Left lobe of liver (tissue), 2 donors: ENCODE results near the gene ADGRB3. TPM values are rescaled to one million over a fixed set of nuclear protein-coding genes. Genes with fewer than 3 reads are reported as not detected.
"Not testable (repeated sequence)": the region's sequence is repeated elsewhere in the genome, so short reads cannot be mapped to it uniquely, and the experiment has no call there.

Source experiments
- ATAC-seq: fragments of 200-7000 bp; cut with Tn5 transposase; one replicate; pipeline ENCODE4 v1.9.1; 2020; ENCODE audit warnings: mild to moderate bottlenecking, moderate library complexity
- DNase-seq: peaks from one replicate; pipeline ENCODE4 v3.0.0-alpha.2; 2020; ENCODE audit warnings: low spot score
- total RNA-seq: library from RNA; stranded (reverse); gene quantifications from one replicate; pipeline ENCODE4 v1.2.1, GENCODE V29; 2021
- donor health status: DM: no; HTN: no; CAD: no; lungs with moderate emphysema.
- donor health status: DM: no; HTN: yes; CAD: no.

ADGRB3 gene
- total RNA-seq, 1 donor from 2014 or later = 0.38 TPM

- ATAC-seq = no peak
Measured at GRCh38 chr6:69383627-69384026, 748.5 kb downstream of the ADGRB3 start.

GRCh38 chr6:69386426-69386825 lies 751.3 kb downstream of the ADGRB3 start:
- DNase-seq = no peak
- ATAC-seq = no peak

More at GRCh38 chr6:69383627-69384026, 748.5 kb downstream of the ADGRB3 start:
- no peak for DNase-seq

- ATAC-seq (no peak), DNase-seq (no peak)
Measured at GRCh38 chr6:69390125-69390524, 755.0 kb downstream of the ADGRB3 start.

DNA sequence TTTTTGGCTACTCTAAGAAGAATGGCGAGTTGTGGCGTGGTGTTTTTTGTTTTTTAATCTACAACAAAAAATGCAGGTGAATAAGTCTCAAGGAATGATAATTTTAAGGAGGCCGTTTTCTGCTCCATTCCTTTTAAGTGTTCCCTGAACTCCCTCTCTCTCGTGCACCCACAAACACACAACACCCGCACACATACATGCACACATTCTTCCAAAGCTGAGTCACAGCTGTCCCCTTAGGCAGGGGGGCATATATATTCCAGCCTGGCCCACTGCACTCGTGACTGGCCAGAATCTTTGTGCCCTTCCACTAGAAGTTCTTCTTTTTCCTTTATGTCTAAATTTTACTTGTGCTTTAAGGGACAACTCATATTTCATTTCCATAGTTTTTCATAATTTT lies 756.0 kb downstream of the ADGRB3 start:
- DNase-seq = no peak
- no peak for ATAC-seq

GRCh38 chr6:69392745-69393144 lies 757.7 kb downstream of the ADGRB3 start:
- DNase-seq (no peak), ATAC-seq (no peak)

GRCh38 chr6:69398311-69398710 lies 763.2 kb downstream of the ADGRB3 start:
- ATAC-seq (no peak), DNase-seq (no peak)

DNA sequence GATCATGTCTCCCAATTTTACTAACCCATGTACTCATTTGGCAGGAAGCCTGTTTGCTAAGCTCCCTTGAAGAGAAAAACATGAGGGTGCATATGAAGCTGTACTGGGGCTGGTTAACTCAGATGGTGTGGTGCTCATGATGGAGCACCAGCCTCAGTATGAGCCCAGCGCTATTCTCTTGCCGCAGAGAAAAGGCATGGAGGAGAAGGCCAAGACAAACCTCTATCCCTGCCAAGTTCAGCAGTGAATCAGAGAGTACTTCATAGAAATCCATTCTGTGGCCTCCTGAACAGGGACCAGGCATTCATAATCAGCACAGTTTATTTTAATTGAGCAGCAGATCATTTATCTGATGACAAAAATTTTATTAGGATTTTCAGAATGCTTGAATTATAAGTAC lies 763.6 kb downstream of the ADGRB3 start:
- DNase-seq (no peak), ATAC-seq (no peak)

GRCh38 chr6:69408886-69409285 lies 773.8 kb downstream of the ADGRB3 start:
- DNase-seq (no peak), ATAC-seq (no peak)

DNA sequence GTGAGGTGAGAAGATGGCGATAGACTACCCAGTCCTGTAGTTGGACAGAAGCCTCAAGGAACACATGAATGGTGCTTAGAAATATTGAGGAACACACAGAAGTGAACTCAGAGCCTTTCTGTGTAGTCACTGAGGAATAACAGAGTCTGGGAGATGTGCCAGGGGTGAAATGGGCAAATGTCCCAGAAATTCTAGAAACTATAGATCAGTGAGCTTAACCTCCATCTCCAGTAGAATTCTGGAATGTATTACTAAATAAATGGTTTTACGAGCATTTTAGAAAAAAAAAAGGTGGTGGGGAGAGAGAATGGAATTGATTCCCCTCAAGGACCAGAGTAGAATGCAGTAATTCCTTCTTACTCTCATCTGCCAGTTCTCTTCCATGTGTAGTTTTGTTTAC lies 781.7 kb downstream of the ADGRB3 start:
- ATAC-seq (no peak), DNase-seq (no peak)

DNA sequence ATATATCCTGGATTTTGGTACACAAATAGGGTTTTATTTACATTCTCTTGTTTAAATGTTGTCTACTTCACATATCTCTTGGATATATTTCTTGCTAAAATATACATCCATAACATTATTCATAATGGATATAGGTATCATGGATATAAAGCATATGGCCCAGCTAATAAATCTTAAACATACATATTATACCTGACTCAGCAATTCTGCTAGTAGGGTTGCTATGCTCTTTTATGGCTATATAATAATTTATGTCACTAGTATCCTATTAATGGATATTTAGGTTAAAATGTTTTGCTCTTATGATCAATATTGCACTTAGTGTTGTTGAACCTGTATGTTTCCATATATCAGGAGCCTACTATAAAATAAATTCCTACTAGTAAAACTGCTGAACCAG lies 786.2 kb downstream of the ADGRB3 start:
- ATAC-seq (no peak), DNase-seq (no peak)

- DNase-seq (no peak), ATAC-seq (no peak)
Measured at GRCh38 chr6:69422020-69422419, 786.9 kb downstream of the ADGRB3 start.

DNA sequence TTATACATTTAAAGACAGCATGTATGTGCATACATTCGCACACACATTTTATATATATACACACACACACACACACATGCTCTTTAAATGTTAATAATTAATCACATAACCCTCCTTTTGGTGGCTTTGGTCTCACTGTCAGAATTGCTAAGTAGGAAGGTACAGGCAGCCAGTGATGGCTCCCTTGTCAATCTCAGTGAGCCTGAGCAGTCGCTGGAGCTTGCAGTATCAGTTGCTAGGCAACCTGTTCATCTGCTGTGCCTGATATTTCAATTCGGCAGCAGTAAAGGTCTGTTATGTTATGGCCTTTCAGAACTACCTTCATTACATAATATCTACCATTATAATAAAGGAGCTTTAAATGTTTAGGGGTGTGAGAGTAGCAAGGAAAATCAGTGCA lies 787.4 kb downstream of the ADGRB3 start:
- ATAC-seq = no peak
- no peak for DNase-seq

DNA sequence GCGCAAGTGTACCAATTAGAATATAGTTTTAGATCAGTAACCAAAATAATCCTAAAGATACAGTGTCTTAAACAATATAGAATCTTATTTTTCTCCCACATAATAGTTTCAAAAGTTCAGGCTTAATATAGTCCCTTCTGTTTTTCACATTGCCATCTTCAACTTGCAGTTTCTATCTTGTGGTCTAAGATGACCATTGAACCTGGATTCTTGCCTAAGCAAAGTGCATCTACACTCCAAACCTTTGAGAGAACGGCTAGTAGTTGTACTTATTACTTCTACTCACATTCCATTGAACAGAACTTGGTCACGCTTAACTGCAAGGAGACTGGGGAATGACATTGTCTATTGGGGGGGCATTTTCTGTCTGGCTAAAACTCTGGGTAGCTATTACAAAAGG lies 788.7 kb downstream of the ADGRB3 start:
- ATAC-seq (no peak), DNase-seq (no peak)

DNA sequence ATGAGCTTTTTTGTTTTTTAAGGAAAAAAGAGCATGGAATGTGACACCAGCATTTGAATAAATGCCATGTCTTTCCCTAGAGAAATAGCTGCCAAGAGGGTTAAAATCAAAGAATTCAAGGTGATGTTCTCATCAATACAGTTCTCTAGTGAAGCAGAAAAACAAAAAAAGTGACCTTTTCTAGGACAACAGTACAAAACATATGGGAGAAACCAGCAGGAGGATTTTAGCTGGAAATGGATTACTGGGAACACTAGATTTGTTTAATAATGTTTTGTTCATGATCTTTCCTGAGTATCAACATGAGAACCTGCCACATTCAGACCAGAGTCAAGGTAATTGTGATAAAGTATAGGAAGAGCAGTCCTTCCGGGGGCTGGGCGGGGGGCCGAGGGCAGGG lies 789.5 kb downstream of the ADGRB3 start:
- ATAC-seq (no peak), DNase-seq (no peak)

GRCh38 chr6:69427882-69428281 lies 792.8 kb downstream of the ADGRB3 start:
- DNase-seq = no peak

GRCh38 chr6:69432168-69432567 lies 797.1 kb downstream of the ADGRB3 start:
- not testable (repeated sequence) for DNase-seq, ATAC-seq

More at GRCh38 chr6:69427882-69428281, 792.8 kb downstream of the ADGRB3 start:
- no peak for ATAC-seq

DNA sequence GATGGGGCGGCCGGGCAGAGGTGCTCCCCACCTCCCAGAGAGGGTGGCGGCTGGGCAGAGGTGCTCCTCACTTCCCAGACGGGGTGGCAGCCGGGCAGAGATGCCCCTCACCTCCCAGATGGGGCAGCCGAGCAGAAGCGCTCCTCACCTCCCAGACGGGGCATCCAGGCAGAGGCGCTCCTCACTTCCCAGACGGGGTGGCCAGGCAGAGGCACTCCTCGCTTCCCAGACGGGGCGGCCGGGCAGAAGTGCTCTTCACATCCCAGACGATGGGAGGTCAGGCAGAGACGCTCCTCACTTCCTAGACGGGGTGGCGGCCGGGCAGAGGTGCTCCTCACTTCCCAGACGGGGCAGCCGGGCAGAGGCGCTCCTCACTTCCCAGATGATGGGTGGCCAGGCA lies 798.0 kb downstream of the ADGRB3 start:
- DNase-seq = not testable (repeated sequence)

DNA sequence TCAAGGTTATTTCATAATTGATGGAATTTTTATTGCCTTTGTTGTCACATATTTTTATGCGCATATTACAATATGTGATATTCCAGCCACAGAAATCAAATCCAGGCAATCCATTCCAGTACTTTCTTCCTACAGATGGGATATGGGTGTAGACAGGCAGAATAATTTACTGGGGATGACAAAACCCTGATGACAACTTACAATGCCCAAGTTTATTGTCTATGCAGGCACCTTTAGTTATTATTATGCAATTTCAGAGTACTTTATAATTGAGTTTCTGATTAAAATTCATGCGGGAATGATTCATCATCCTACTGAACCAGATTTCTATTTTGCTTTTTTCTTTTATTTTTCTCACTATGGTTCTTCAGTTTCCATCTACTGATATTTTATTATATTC lies 803.0 kb downstream of the ADGRB3 start:
- no peak for DNase-seq
- no peak for ATAC-seq

More for the DNA sequence above, 798.0 kb downstream of the ADGRB3 start:
- ATAC-seq = not testable (repeated sequence)
